Activated naive CD8-positive, alpha-beta T cell treated with anti-CD3 and anti-CD28 coated beads, Interleukin-2, amount 10 ng/mL, durations not matched to agents 7 days and 5 days (primary cell): ENCODE results near the gene ZC4H2. TPM values are rescaled to one million over a fixed set of nuclear protein-coding genes. Genes with fewer than 3 reads are reported as not detected.
"Not testable (repeated sequence)": the region's sequence is repeated elsewhere in the genome, so short reads cannot be mapped to it uniquely, and the experiment has no call there.

Source experiments
- ATAC-seq: fragments of 150-1000 bp; cut with Tn5 transposase; one replicate; pipeline ENCODE4 v1.10.0; 2021; ENCODE audit warnings: low read depth, moderate library complexity
- POLR2A ChIA-PET: fragments of 350-600 bp; sonication (Branson Sonifier 250); formaldehyde crosslinking; loops from one replicate; lab custom pipeline; 2021; ENCODE audit warnings: antibody characterized with exemption; lab: Charles Lee
- DNase-seq: peaks from one replicate; pipeline ENCODE4 v3.0.0; 2021
- H3K27ac Mint-ChIP-seq: one replicate; pipeline ENCODE4 v1.8.0; 2022; ENCODE audit warnings: mild to moderate bottlenecking, mixed read lengths
- H3K27me3 Mint-ChIP-seq: one replicate; pipeline ENCODE4 v1.8.0; 2022; ENCODE audit warnings: mild to moderate bottlenecking, moderate library complexity, mixed read lengths
- H3K36me3 Mint-ChIP-seq: one replicate; pipeline ENCODE4 v1.8.0; 2021; ENCODE audit warnings: mild to moderate bottlenecking, mixed read lengths
- H3K4me1 Mint-ChIP-seq: one replicate; pipeline ENCODE4 v1.8.0; 2021; ENCODE audit warnings: mixed read lengths
- H3K4me3 Mint-ChIP-seq: one replicate; pipeline ENCODE4 v1.8.0; 2022; ENCODE audit warnings: mild to moderate bottlenecking, moderate library complexity, mixed read lengths
- H3K9me3 Mint-ChIP-seq: one replicate; pipeline ENCODE4 v1.8.0; 2021; ENCODE audit warnings: mixed read lengths
- total RNA-seq, 2 experiments: library from RNA; stranded (reverse); gene quantifications; one replicate each; pipeline ENCODE4 v1.2.3, GENCODE V29; 2021

The ZC4H2 gene
- total RNA-seq, 2 experiments from 2014 or later: 13.0 to 17.3 TPM

DNA sequence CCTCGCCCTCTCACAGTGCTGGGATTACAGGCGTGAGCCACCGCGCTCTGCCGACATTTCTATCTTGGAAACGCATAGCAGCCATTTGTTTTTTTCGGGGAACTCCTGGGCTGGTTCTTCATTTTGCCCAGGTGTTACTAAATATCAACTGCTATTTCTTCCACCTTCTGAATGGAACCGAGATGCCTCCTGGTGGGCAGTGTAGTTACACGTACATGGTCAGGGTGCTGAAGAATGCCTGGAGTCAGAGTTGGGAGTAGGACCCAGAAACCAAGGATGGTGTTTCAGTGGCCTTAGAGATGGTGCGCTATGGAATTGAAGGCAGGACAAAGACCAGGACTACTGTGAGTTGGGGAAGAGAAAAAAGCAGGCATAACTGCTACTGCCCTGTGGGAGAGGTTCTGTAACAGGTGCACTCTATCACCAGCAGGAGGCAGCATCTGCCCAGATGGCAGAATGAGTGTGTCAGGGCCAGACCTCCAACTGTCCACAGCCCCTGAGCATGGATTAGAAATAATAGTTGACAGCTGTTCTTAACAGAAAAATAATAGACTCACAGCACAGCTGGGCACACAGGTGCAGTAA lies 81.7 kb downstream of the ZC4H2 start:
- Mint-ChIP-seq H3K27ac (peak overlapping the region; percentile 67), H3K4me1 (peaks cover 4% of the 10 kb centered on the region), H3K27me3 (no peaks in the 10 kb centered on the region), H3K4me3 (no peak overlapping the region), H3K36me3 (peaks cover 3% of the 10 kb centered on the region), H3K9me3 (peaks cover 3% of the 10 kb centered on the region)
- DNase-seq: peak; percentile 39
- peak; percentile 52 for ATAC-seq
- POLR2A ChIA-PET: no interaction called here

DNA sequence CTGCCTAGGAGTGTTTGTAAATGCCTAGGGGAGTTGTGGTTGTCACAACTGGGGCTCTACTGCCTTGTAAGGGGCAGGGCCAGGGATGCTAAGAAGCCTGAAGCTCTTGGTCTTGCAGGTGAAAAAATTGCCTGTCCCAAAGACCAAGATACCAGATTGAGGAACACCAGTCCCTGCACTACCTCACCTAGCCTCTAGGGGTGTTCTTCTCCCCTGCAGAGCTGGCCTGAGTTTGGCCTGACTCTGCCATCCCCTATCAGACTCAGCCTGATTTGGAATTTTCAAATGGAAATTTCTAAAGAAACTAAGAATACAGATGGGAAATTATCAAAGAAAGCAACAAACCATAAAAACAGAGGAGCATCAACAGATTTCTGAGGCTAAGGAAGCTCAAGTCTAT lies 90.4 kb downstream of the ZC4H2 start:
- Mint-ChIP-seq H3K9me3 (peaks cover 3% of the 10 kb centered on the region), H3K4me3 (no peak overlapping the region), H3K4me1 (no peaks in the 10 kb centered on the region), H3K27ac (no peak overlapping the region), H3K27me3 (no peaks in the 10 kb centered on the region), H3K36me3 (peaks cover 6% of the 10 kb centered on the region)
- ATAC-seq (no peak), DNase-seq (no peak)
- POLR2A ChIA-PET: interaction anchor here (0.7 kb wide), 1 partner anchor 149 kb away, joined by 3 read pairs; the partner anchor contains the start of gene ZC3H12B

DNA sequence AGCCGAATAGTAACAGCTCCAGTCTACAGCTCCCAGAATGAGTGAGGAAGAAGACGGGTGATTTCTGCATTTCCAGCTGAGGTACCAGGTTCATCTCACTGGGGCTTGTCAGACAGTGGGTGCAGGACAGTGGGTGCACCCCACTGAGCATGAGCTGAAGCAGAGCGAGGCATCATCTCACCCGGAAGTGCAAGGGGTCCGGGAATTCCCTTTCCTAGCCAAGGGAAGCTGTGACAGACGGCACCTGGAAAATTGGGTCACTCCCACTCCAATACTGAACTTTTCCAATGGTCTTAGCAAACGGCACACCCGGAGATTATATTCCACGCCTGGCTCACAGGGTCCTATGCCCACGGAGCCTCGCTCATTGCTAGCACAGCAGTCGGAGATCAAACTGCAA lies 97.5 kb downstream of the ZC4H2 start:
- ATAC-seq, H3K4me1 Mint-ChIP-seq, H3K4me3 Mint-ChIP-seq, POLR2A ChIA-PET, H3K27ac Mint-ChIP-seq, H3K27me3 Mint-ChIP-seq, DNase-seq, H3K36me3 Mint-ChIP-seq: not testable (repeated sequence)
- H3K9me3 Mint-ChIP-seq: peaks cover 16% of the 10 kb centered on the region

DNA sequence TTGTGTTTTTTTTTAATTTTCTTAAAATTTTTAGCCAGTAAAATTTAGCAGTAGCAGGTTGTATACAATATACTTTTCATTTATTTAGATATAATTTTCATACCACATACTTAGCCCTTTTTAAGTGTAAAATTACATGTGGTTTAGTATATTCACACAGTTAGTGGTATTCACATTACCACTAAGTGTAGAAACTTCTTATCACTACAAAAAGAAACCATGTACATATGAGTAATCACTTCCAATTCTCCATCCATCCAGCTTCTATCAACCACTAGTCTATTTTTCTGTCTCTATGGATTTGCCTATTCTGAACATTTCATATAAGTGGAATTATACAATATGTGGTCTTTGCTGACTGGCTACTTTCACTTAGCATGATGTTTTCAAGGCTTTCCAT lies 109.0 kb downstream of the ZC4H2 start:
- ATAC-seq: no peak
- Mint-ChIP-seq H3K4me3 (no peak overlapping the region), H3K4me1 (peaks cover 7% of the 10 kb centered on the region), H3K9me3 (peaks cover 18% of the 10 kb centered on the region), H3K27ac (no peak overlapping the region), H3K36me3 (peaks cover 19% of the 10 kb centered on the region), H3K27me3 (no peaks in the 10 kb centered on the region)
- POLR2A ChIA-PET: interaction anchor here (1.3 kb wide), 1 partner anchor 17 kb away, joined by 3 read pairs; no protein-coding TSS in a partner anchor
- DNase-seq: no peak

Other genes with a start within 250 kb of the ZC4H2 start
- 1 to 10 TPM; 2.4 to 3.1 TPM for gene ZC3H12B, start 58.4 kb upstream of the ZC4H2 start, total RNA-seq